HEK293 (cell line): ENCODE results near the gene SORT1.

Source experiments
- GLI4 ChIP-seq: fragments of 450-650 bp; formaldehyde crosslinking; IDR thresholded peaks from 2 replicates; pipeline ENCODE4 v1.5.1; 2016; ENCODE audit warnings: missing biosample characterization, missing genetic modification characterization
- ZNF138 ChIP-seq: fragments of 450-650 bp; formaldehyde crosslinking; IDR thresholded peaks from 2 replicates; pipeline ENCODE4 v1.5.1; 2016; ENCODE audit warnings: missing biosample characterization, missing genetic modification characterization, borderline replicate concordance
- ZNF366 ChIP-seq: fragments of 450-650 bp; formaldehyde crosslinking; conservative IDR thresholded peaks from 2 replicates; pipeline ENCODE4 v1.5.1; 2016; ENCODE audit warnings: missing biosample characterization, missing genetic modification characterization
- ZNF529 ChIP-seq: fragments of 450-650 bp; formaldehyde crosslinking; IDR thresholded peaks from 2 replicates; pipeline ENCODE4 v1.5.1; 2017; ENCODE audit warnings: missing genetic modification characterization, missing biosample characterization; ENCODE audit not compliant: insufficient replicate concordance
- TF ChIP-seq, protein P1 (sequence below): fragments of 450-650 bp; formaldehyde crosslinking; IDR thresholded peaks from 2 replicates; pipeline ENCODE4 v1.5.1; 2016; ENCODE audit warnings: missing biosample characterization, missing genetic modification characterization
- TF ChIP-seq, protein P2 (sequence below): fragments of 450-650 bp; formaldehyde crosslinking; IDR thresholded peaks from 2 replicates; pipeline ENCODE4 v1.5.1; 2016; ENCODE audit warnings: missing biosample characterization, missing genetic modification characterization

DNA sequence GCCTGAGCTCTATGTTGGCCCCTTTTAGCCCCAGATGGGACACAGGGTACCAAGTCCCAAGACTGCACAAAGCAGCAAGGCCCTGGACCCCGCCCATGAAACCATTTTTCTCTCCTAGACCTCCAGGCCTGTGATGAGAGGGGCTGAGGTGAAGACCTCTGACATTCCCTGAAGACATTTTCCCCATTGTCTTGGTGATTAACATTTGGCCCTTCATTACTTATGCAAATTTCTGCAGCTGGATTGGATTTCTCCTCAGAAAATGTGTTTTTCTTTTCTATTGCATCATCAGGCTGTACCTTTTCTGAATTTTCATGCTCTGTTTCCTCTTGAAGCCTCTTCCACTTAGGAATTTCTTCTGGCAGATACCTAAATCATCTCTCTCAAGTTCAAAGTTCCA, 36.8 kb upstream of the SORT1 start:
- TF ChIP-seq ZNF366 (tag by site-specific recombination) (no peak), GLI4 (tag by site-specific recombination) (no peak), ZNF529 (tag by site-specific recombination) (no peak), ZNF138 (tag by site-specific recombination) (no peak)
- TF ChIP-seq, protein P1, sequence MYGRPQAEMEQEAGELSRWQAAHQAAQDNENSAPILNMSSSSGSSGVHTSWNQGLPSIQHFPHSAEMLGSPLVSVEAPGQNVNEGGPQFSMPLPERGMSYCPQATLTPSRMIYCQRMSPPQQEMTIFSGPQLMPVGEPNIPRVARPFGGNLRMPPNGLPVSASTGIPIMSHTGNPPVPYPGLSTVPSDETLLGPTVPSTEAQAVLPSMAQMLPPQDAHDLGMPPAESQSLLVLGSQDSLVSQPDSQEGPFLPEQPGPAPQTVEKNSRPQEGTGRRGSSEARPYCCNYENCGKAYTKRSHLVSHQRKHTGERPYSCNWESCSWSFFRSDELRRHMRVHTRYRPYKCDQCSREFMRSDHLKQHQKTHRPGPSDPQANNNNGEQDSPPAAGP = no peak
- TF ChIP-seq, protein P2, sequence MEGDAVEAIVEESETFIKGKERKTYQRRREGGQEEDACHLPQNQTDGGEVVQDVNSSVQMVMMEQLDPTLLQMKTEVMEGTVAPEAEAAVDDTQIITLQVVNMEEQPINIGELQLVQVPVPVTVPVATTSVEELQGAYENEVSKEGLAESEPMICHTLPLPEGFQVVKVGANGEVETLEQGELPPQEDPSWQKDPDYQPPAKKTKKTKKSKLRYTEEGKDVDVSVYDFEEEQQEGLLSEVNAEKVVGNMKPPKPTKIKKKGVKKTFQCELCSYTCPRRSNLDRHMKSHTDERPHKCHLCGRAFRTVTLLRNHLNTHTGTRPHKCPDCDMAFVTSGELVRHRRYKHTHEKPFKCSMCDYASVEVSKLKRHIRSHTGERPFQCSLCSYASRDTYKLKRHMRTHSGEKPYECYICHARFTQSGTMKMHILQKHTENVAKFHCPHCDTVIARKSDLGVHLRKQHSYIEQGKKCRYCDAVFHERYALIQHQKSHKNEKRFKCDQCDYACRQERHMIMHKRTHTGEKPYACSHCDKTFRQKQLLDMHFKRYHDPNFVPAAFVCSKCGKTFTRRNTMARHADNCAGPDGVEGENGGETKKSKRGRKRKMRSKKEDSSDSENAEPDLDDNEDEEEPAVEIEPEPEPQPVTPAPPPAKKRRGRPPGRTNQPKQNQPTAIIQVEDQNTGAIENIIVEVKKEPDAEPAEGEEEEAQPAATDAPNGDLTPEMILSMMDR = no peak
